Measurements from ENCODE around the gene MBP.
"Not testable (repeated sequence)": the region's sequence is repeated elsewhere in the genome, so short reads cannot be mapped to it uniquely, and the experiment has no call there.

DNA sequence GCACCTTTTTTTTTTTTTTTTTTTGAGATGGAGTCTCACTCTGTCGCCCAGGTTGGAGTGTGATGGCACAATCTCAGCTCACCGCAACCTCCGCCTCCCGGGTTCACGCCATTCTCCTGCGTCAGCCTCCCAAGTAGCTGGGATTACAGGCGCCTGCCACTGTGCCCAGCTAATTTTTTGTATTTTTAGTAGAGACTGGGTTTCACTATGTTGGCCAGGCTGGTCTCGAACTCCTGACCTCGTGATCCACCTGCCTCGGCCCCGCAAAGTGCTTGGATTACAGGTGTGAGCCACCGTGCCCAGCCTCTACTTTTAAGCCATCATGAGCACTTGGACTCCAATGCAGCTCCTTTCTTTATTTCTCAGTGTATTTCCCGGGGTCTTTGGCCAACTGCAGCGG, 111.1 kb downstream of the MBP start:
- TF ChIP-seq CTCF (conservative IDR thresholded peaks at IDR 0.05 in 1 of 2, IDR thresholded peaks at IDR 0.05 in 1 of 2; ENCODE audit: low read depth in 1 of 2, low read length in 2 of 2); EZH2 (IDR thresholded peaks at IDR 0.05; ENCODE audit: low read length, missing control alignments): not testable (repeated sequence)
